RWPE1 (cell line): ENCODE data around the gene RBFOX2.
"Not testable (repeated sequence)": the region's sequence is repeated elsewhere in the genome, so short reads cannot be mapped to it uniquely, and the experiment has no call there.

ENCODE experiments used
- CTCF ChIA-PET: fragments of 350-600 bp; sonication (Branson Sonifier 250); formaldehyde crosslinking; extraction: SDS; loops from one replicate; lab custom pipeline; 2021; lab: Yijun Ruan, JAX
- POLR2A ChIA-PET: fragments of 400-600 bp; formaldehyde crosslinking; extraction: SDS; loops from one replicate; lab custom pipeline; 2020; ENCODE audit warnings: antibody characterized with exemption; ENCODE audit not compliant: low non-redundant PET; lab: Yijun Ruan, JAX
- DNase-seq: peaks from one replicate; pipeline ENCODE4 v3.0.0; 2012; ENCODE audit warnings: low spot score
- H3K27ac ChIP-seq: fragments of 450-650 bp; 2 replicates; pipeline ENCODE4 v1.5.1; 2017
- CTCF ChIP-seq: fragments of 450-650 bp; conservative IDR thresholded peaks from 2 replicates; pipeline ENCODE4 v1.5.1; 2017; ENCODE audit warnings: low read depth, mild to moderate bottlenecking

Gene RBFOX2

GRCh38 chr22:35995348-35995747, 33.3 kb downstream of the RBFOX2 start:
- TF ChIP-seq CTCF, result no peak
- ChIA-PET POLR2A (no interaction called here), CTCF (no interaction called here)
- H3K27ac ChIP-seq, result no peak overlapping the region
- DNase-seq, result no peak

GRCh38 chr22:35993727-35994126, 34.9 kb downstream of the RBFOX2 start:
- DNase-seq, CTCF ChIA-PET, POLR2A ChIA-PET, H3K27ac ChIP-seq: not testable (repeated sequence)

- no peak for TF ChIP-seq CTCF
- CTCF ChIA-PET, result interaction anchor here (0.6 kb wide), 1 partner anchor 42 kb away, joined by 3 read pairs; no protein-coding TSS in a partner anchor
Observed at GRCh38 chr22:35993048-35993714, 35.4 kb downstream of the RBFOX2 start.

GRCh38 chr22:35991168-35991567, 37.5 kb downstream of the RBFOX2 start:
- no peak for TF ChIP-seq CTCF
- CTCF ChIA-PET, result no interaction called here
- no peak for DNase-seq
- H3K27ac ChIP-seq, result no peak overlapping the region
- POLR2A ChIA-PET, result no interaction called here

More at GRCh38 chr22:35993048-35993714, 35.4 kb downstream of the RBFOX2 start:
- POLR2A ChIA-PET, result no interaction called here
- DNase-seq, result no peak
- H3K27ac ChIP-seq, result no peak overlapping the region

- ChIA-PET POLR2A (no interaction called here), CTCF (no interaction called here)
- no peak overlapping the region for H3K27ac ChIP-seq
- no peak for DNase-seq
- no peak for TF ChIP-seq CTCF
Observed at GRCh38 chr22:35988030-35988429, 40.6 kb downstream of the RBFOX2 start.

- CTCF ChIA-PET, result no interaction called here
Observed at GRCh38 chr22:35987487-35987886, 41.1 kb downstream of the RBFOX2 start.

More at GRCh38 chr22:35987487-35987886, 41.1 kb downstream of the RBFOX2 start:
- POLR2A ChIA-PET, result no interaction called here
- TF ChIP-seq CTCF, result no peak
- no peak for DNase-seq
- H3K27ac ChIP-seq, result no peak overlapping the region
